ENCODE measurements around the gene GPR52.

Gene GPR52

DNA sequence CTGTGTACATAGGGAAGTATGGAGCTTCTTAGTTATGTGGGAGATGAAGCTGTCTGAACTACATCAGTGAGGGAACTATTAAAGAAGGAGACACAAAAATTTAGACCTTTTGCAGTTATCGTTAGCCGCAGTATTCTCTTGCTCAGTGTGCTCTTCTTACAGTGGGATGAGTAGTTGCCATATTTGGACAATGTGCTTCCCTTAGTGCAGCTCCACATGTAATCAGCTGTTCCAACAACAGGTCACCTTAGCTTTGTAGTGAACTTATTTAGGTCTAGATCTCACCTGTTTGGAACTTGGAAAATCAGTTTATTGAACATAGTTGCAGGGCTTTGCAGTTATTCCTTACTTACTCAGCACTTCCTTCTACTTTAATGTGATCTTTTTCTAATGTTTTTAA, 18.1 kb downstream of the GPR52 start:
- FAIRE-seq, result no peak
- no peak for DNase-seq (ENCODE audit: insufficient read length, low spot score)

DNA sequence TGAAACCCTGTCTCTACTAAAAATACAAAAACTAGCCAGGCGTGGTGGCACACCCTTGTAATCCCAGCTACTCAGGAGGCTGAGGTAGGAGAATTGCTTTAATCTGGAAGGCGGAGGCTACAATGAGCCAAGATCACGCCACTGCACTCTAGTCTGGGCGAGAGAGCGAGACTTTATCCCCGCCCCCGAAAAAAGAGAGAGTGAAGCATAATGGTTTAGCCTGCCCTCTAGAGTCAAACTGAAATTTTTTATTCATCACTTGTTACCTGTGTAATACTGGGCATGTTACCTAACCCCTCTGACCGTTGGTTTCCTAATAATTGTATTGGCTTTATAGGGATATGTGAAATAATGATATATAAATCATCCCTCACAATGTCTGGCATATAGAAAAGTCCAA, 18.8 kb downstream of the GPR52 start:
- DNase-seq (ENCODE audit: insufficient read length, low spot score) (no peak), FAIRE-seq (no peak)

DNA sequence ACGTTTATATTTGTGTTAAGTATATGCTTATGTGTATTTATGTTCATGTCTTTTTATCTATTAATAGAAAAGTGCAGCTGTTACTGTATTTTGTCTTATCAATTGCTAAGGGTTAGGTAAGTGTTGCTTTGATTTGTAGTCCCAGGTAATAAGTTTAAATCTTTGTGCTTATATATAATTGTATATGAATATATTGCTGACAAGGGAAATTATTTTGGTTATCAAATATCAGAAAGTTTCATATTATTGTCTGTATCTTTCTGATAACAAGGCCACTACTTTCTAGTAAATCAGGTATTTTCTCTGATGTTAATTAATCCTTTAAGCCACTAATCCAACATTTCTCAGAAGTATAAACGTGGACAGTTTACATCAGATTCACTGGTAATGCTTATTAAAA, 21.3 kb downstream of the GPR52 start:
- no peak for DNase-seq (ENCODE audit: insufficient read length, low spot score)
- no peak for FAIRE-seq

DNA sequence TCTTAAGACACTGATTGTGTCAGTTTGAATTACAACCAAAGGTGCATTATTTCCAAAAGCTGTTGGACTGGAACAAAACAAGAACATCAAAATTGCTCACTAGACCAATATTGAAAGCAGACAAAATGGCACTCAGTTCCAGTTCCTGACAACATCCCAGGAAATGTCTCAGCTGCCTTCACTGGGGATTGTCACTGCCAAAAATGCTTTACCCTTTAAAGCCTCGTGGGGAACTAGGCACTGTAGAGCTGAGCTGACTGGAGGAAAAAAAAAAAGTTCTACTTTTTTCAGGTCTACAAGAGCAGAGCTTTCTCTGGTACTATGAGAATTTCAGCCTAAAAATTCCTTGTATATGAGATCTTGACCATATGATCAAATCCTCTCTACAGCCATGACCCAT, 21.9 kb downstream of the GPR52 start:
- DNase-seq (ENCODE audit: insufficient read length, low spot score) (no peak), FAIRE-seq (no peak)

DNA sequence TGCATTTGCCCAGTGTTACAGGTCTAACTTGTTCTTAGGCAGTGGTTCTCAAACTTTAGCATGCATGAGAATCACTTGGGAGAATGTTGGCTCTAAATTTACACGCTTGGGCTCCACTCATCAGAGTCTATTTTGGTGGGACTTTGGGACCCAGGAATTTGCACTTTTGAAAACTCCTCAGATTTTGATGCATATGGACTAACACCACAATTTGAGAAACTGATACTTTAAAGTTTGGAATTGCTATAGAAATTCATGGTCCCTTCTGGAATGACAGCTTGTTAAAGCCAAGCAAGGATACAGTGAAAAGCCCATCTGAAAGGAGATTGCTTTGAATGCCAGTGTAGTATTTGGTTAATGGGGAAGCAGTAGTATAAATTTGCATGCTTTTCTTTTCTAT, 31.5 kb downstream of the GPR52 start:
- FAIRE-seq (peak; percentile 44), DNase-seq (ENCODE audit: insufficient read length, low spot score) (no peak)

DNA sequence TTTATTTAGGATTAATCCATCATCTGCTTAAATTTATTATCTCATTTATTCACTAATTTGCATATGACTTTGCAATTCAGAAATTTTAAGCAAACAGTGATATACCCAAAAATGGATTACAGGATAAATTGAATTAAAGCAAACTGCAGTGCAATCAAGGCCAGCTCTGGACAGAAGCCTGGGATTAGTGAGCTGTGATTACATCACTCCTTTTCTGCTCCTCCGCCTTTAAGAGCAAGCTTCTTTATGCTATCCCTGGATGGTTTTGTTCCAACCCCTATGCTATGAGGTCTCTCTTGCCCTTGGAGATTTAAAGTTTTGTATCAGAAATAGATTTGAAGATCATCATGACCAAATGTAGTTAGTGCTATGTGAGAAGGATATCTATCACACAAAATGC, 32.6 kb downstream of the GPR52 start:
- DNase-seq (ENCODE audit: insufficient read length, low spot score) (no peak), FAIRE-seq (peak; percentile 4)

DNA sequence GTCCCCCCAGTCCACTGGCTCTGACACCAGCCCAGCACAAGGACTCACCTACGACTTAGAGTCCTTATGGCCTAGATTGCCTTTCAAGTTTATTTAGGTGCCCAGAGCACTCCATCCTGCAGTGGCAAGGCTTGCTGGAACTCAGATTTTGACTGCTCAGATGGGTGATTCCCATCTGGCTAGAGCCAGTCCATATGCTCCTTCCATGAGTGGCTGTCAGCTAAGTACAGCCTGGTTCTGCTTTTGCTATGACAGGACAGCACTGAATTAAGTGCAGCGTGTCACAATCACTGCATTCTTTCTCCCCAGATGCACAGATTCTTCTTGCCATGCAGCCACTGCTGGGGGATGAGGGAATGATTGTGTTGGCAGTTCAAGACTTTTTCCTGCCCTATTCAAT, 43.8 kb downstream of the GPR52 start:
- no peak for DNase-seq (ENCODE audit: insufficient read length, low spot score)
- FAIRE-seq, result no peak

DNA sequence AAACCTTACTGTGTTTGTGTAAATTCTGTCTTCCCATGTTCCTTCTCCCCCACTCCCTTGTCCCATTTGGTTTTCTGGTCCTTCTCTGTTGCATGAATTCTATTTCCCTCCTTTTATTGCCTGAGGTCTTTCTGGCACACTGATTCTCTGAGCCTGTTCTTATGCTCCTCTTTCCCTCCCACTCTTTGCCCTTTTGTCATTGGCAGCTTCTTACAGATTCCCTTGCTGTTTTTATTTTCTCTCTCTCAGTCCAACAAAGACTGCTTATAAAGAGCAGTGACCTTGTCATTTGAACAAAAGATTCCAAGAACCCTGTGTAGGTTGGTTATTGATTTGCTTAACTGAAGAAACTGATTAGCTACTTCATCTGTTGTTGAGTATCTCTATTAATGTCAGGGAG, 49.7 kb downstream of the GPR52 start:
- FAIRE-seq (no peak), DNase-seq (ENCODE audit: insufficient read length, low spot score) (no peak)
